ENCODE data around the gene FAM20C. TPM values are rescaled to one million over a fixed set of nuclear protein-coding genes. Genes with fewer than 3 reads are reported as not detected.

FAM20C gene
- total and polyA plus RNA-seq, 4 donors = 17.3 to 86.9 (median 45.9) TPM

GRCh38 chr7:244974-245373 lies 52.6 kb downstream of the FAM20C start:
- H3K27ac ChIP-seq (ENCODE audit: low read depth in 1 of 2, low read length in 1 of 2) = no peak overlapping the region
- WGBS, 2 donors = 91% methylated on average over 22 of the region's 22 CpGs

GRCh38 chr7:245574-246295 lies 53.4 kb downstream of the FAM20C start:
- no peaks in the 10 kb centered on the region for H3K4me1 ChIP-seq (ENCODE audit: control insufficient read depth in 5 of 5, insufficient read depth in 5 of 5, low read length in 5 of 5)
- H3K9ac ChIP-seq (ENCODE audit: insufficient read depth in 1 of 2, low read length in 2 of 2) = no peak overlapping the region
- no peak for TF ChIP-seq CTCF (IDR thresholded peaks at IDR 0.05; ENCODE audit: control extremely low read depth, extremely low read depth)
- no peaks in the 10 kb centered on the region for H3K27me3 ChIP-seq (ENCODE audit: control insufficient read depth in 3 of 3, insufficient read depth in 3 of 3, low read length in 2 of 3)
- H3K27ac ChIP-seq (ENCODE audit: low read depth in 1 of 2, low read length in 1 of 2) = no peak overlapping the region
- no peak overlapping the region for H3K4me3 ChIP-seq
- peaks cover 0 to 35% (median 9%) of the 10 kb centered on the region in 4 donors for H3K36me3 ChIP-seq (ENCODE audit: control insufficient read depth in 4 of 4, insufficient read depth in 4 of 4, low read length in 4 of 4)
- H3K9me3 ChIP-seq (ENCODE audit: control insufficient read depth in 4 of 4, insufficient read depth in 3 of 4, low read length in 3 of 4) = no peaks in the 10 kb centered on the region
- WGBS, 2 donors = 95% methylated on average over 36 of the region's 36 CpGs
- no peak for ATAC-seq (ENCODE audit: insufficient read depth, low FRiP score)
- DNase-seq = no peak

More at GRCh38 chr7:244974-245373, 52.6 kb downstream of the FAM20C start:
- peaks cover 0 to 32% (median 7%) of the 10 kb centered on the region in 4 donors for H3K36me3 ChIP-seq (ENCODE audit: control insufficient read depth in 4 of 4, insufficient read depth in 4 of 4, low read length in 4 of 4)
- H3K9me3 ChIP-seq (ENCODE audit: control insufficient read depth in 4 of 4, insufficient read depth in 3 of 4, low read length in 3 of 4) = no peaks in the 10 kb centered on the region
- H3K4me1 ChIP-seq (ENCODE audit: control insufficient read depth in 5 of 5, insufficient read depth in 5 of 5, low read length in 5 of 5) = no peaks in the 10 kb centered on the region
- TF ChIP-seq CTCF (IDR thresholded peaks at IDR 0.05; ENCODE audit: control extremely low read depth, extremely low read depth) = no peak
- no peak for DNase-seq
- H3K9ac ChIP-seq (ENCODE audit: insufficient read depth in 1 of 2, low read length in 2 of 2) = no peak overlapping the region
- H3K4me3 ChIP-seq = no peak overlapping the region
- no peaks in the 10 kb centered on the region for H3K27me3 ChIP-seq (ENCODE audit: control insufficient read depth in 3 of 3, insufficient read depth in 3 of 3, low read length in 2 of 3)
- ATAC-seq (ENCODE audit: insufficient read depth, low FRiP score) = no peak

GRCh38 chr7:246451-246850 lies 54.1 kb downstream of the FAM20C start:
- ATAC-seq (ENCODE audit: insufficient read depth, low FRiP score) = no peak
- WGBS, 2 donors = 86 to 94% methylated on average over 22 of the region's 22 CpGs
- TF ChIP-seq CTCF (IDR thresholded peaks at IDR 0.05; ENCODE audit: control extremely low read depth, extremely low read depth) = no peak
- no peak overlapping the region for H3K4me3 ChIP-seq
- DNase-seq = no peak
- no peaks in the 10 kb centered on the region for H3K9me3 ChIP-seq (ENCODE audit: control insufficient read depth in 4 of 4, insufficient read depth in 3 of 4, low read length in 3 of 4)
- H3K4me1 ChIP-seq (ENCODE audit: control insufficient read depth in 5 of 5, insufficient read depth in 5 of 5, low read length in 5 of 5) = no peaks in the 10 kb centered on the region
- H3K36me3 ChIP-seq (ENCODE audit: control insufficient read depth in 4 of 4, insufficient read depth in 4 of 4, low read length in 4 of 4) = peaks cover 0 to 37% (median 10%) of the 10 kb centered on the region in 4 donors
- no peaks in the 10 kb centered on the region for H3K27me3 ChIP-seq (ENCODE audit: control insufficient read depth in 3 of 3, insufficient read depth in 3 of 3, low read length in 2 of 3)
- H3K27ac ChIP-seq (ENCODE audit: low read depth in 1 of 2, low read length in 1 of 2) = no peak overlapping the region
- H3K9ac ChIP-seq (ENCODE audit: insufficient read depth in 1 of 2, low read length in 2 of 2) = no peak overlapping the region
